ENCODE results near the gene BNC2. TPM values are rescaled to one million over a fixed set of nuclear protein-coding genes. Genes with fewer than 3 reads are reported as not detected.

Gene BNC2
- total RNA-seq, 1 donor from 2014 or later, result 25.8 TPM

GRCh38 chr9:16763946-16764345, 106.5 kb downstream of the BNC2 start:
- peak; percentile 46 for DNase-seq

GRCh38 chr9:16755467-16756160, 114.9 kb downstream of the BNC2 start:
- DNase-seq, result no peak

- DNase-seq, result no peak
These were observed 115.8 kb downstream of the BNC2 start for GRCh38 chr9:16754662-16755061.

- DNase-seq, result no peak
These were observed 117.2 kb downstream of the BNC2 start for GRCh38 chr9:16753256-16753655.

GRCh38 chr9:16752601-16753000, 117.9 kb downstream of the BNC2 start:
- DNase-seq, result no peak

- no peak for DNase-seq
These were observed 119.9 kb downstream of the BNC2 start for GRCh38 chr9:16750553-16750952.

GRCh38 chr9:16745359-16745758, 125.1 kb downstream of the BNC2 start:
- DNase-seq, result no peak

- no peak for DNase-seq
These were observed 126.1 kb downstream of the BNC2 start for GRCh38 chr9:16744394-16744793.

- no peak for DNase-seq
These were observed 127.1 kb downstream of the BNC2 start for GRCh38 chr9:16743375-16743774.

- no peak for DNase-seq
These were observed 135.5 kb downstream of the BNC2 start for GRCh38 chr9:16735001-16735400.

GRCh38 chr9:16732546-16732945, 137.9 kb downstream of the BNC2 start:
- no peak for DNase-seq

GRCh38 chr9:16730162-16730561, 140.3 kb downstream of the BNC2 start:
- no peak for DNase-seq

GRCh38 chr9:16729651-16730050, 140.8 kb downstream of the BNC2 start:
- DNase-seq, result no peak

- no peak for DNase-seq
These were observed 142.3 kb downstream of the BNC2 start for GRCh38 chr9:16728137-16728508.

- DNase-seq, result peak; percentile 53
These were observed 142.9 kb downstream of the BNC2 start for GRCh38 chr9:16727452-16728136.

GRCh38 chr9:16726718-16727451, 143.6 kb downstream of the BNC2 start:
- peak; percentile 86 for DNase-seq

- DNase-seq, result peak; percentile 71
These were observed 144.4 kb downstream of the BNC2 start for GRCh38 chr9:16726029-16726428.

GRCh38 chr9:16725066-16725465, 145.4 kb downstream of the BNC2 start:
- DNase-seq, result no peak

GRCh38 chr9:16721972-16722371, 148.5 kb downstream of the BNC2 start:
- no peak for DNase-seq

GRCh38 chr9:16720386-16720785, 150.1 kb downstream of the BNC2 start:
- no peak for DNase-seq

GRCh38 chr9:16719921-16720320, 150.5 kb downstream of the BNC2 start:
- no peak for DNase-seq

- no peak for DNase-seq
These were observed 151.5 kb downstream of the BNC2 start for GRCh38 chr9:16718952-16719351.

GRCh38 chr9:16718296-16718695, 152.2 kb downstream of the BNC2 start:
- no peak for DNase-seq
